Prostate gland (tissue), 2 donors: ENCODE data around the gene ZNF70. TPM values are rescaled to one million over a fixed set of nuclear protein-coding genes. Genes with fewer than 3 reads are reported as not detected.

Experiments used
- DNase-seq: peaks from one replicate; pipeline ENCODE4 v3.0.0-alpha.2; 2019; ENCODE audit warnings: low spot score
- H3K27ac ChIP-seq, 2 donors: fragments of 200-600 bp; sonication (generic); 2 replicates each; pipeline ENCODE4 v1.5.1; 2017 to 2019
- H3K27me3 ChIP-seq: fragments of 200-600 bp; sonication (generic); replicated peaks from 2 replicates; pipeline ENCODE4 v1.5.1; 2019; ENCODE audit not compliant: insufficient read depth
- H3K36me3 ChIP-seq, 2 donors: fragments of 200-600 bp; sonication (generic); 1 replicate in 1 of 2; 2 replicates in 1 of 2; pipeline versions ENCODE4 v1.5.1 to v1.8.1; 2017 to 2019
- H3K4me1 ChIP-seq: fragments of 200-600 bp; sonication (generic); replicated peaks from 2 replicates; pipeline ENCODE4 v1.5.1; 2019
- H3K4me3 ChIP-seq, 2 donors: fragments of 200-600 bp; sonication (generic); 2 replicates each; pipeline ENCODE4 v1.5.1; 2017 to 2019
- H3K9me3 ChIP-seq: fragments of 200-600 bp; sonication (generic); 2 replicates; pipeline ENCODE4 v1.5.1; 2017
- CTCF ChIP-seq, 4 experiments: fragments of 200-600 bp in 2 of 4; fragments of 450-650 bp in 2 of 4; sonication (generic) in 2 of 4; IDR thresholded peaks; 1 replicate in 3 of 4; 2 replicates in 1 of 4; pipeline ENCODE4 v1.5.1; 2016 to 2019; ENCODE audit warnings: antibody characterized with exemption in 4 of 4, mild to moderate bottlenecking in 2 of 4, moderate library complexity in 2 of 4
- POLR2A ChIP-seq: fragments of 450-650 bp; IDR thresholded peaks from one replicate; pipeline ENCODE4 v1.6.1; 2016; ENCODE audit warnings: antibody characterized with exemption, mild to moderate bottlenecking
- POLR2AphosphoS5 ChIP-seq: sonication (generic); formaldehyde crosslinking; IDR thresholded peaks from one replicate; pipeline ENCODE4 v1.6.1; 2017; ENCODE audit warnings: antibody characterized with exemption
- WGBS: methylation state at CpG from one replicate; pipeline ENCODE4 v1.1.5; 2018; 5-methylcytosine and 5-hydroxymethylcytosine counted together
- intact Hi-C: fragments of 100-400 bp; cut with DNase I; formaldehyde crosslinking; loops from one replicate; pipeline ENCODE4 v1.14.2; 2022
- total RNA-seq, 2 donors: library from RNA; depleted of rRNA; stranded (reverse); fragments of >200 nt; gene quantifications; one replicate each; pipeline ENCODE4 v1.1.0, GENCODE V29; 2016

Gene ZNF70
- total RNA-seq, 2 donors from 2014 or later = 5.2 to 8.1 TPM

GRCh38 chr22:23772315-23772648 is 21.4 kb upstream of the ZNF70 start:
- intact Hi-C loops = no loop called here
- whole genome bisulfite sequencing = 17% methylated on average over 4 of the region's 6 CpGs
- DNase-seq = no peak
- H3K9me3 ChIP-seq = no peaks in the 10 kb centered on the region
- peaks cover 4% of the 10 kb centered on the region for H3K4me1 ChIP-seq
- TF ChIP-seq POLR2A = no peak
- no peak for TF ChIP-seq POLR2AphosphoS5
- H3K27me3 ChIP-seq = no peaks in the 10 kb centered on the region
- H3K27ac ChIP-seq = peak overlapping the region; percentile 31 to 62
- no peaks in the 10 kb centered on the region for H3K36me3 ChIP-seq
- peak overlapping the region; percentile 39 to 48 for H3K4me3 ChIP-seq

GRCh38 chr22:23769321-23769965 is 18.5 kb upstream of the ZNF70 start:
- peaks cover 6% of the 10 kb centered on the region for H3K4me1 ChIP-seq
- H3K9me3 ChIP-seq = no peaks in the 10 kb centered on the region
- DNase-seq = no peak
- H3K27me3 ChIP-seq = no peaks in the 10 kb centered on the region
- intact Hi-C loops = loop anchor here (5.0 kb wide), 1 partner anchor 227 kb away; no protein-coding TSS in a partner anchor
- TF ChIP-seq CTCF (IDR thresholded peaks at IDR 0.05) = no peak
- no peak overlapping the region for H3K4me3 ChIP-seq
- H3K27ac ChIP-seq = no peak overlapping the region
- no peaks in the 10 kb centered on the region for H3K36me3 ChIP-seq
- 68% methylated on average over 6 of the region's 6 CpGs for WGBS

DNA sequence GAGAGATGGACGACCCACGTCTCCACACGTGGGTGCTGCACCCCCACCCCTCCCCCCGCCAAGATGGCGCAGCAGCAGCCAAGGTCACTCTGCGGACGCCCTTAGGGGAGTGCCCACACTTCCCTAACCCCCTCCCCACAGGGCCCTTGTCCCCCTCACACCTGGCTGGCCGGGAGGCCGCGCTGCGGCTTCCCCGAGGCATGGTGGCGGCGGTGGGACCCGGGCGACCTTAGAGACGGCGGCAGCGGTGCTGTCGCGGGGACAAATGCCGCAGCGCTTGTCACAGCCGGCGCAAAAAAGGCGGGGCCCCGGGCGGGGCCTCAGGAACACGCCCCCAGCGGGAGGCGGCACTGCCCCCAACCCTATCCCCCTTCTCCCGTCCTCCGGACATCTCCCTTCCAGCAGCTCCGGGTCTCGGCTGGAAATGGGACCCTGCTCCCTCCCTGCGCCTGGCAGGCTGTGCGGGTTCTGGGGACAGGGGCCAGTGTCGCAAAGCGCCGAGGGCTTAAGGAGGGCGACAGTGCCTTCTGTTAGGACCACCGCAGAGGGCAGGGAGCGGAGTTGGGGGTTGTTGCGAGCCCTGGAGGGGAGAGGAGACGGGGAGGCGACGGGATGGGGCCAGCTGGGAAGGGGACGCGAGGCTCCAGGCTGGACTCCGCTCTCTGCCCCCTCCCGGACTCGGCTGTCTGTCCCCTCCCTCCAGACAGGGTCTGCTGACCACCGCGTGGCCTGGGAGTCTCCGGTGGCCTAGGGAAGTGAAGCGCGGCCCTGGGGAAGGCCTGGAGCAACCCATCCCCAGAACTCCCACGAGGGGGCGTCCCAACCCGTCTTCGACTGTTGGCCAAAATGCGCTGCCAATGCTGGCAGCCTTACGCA is 17.0 kb upstream of the ZNF70 start, which contains the start of gene CHCHD10:
CHCHD10 (minus strand) TSS at position 300 of the 876 bp plus-strand sequence; CDS start at position 202, 98 bp downstream.
- intact Hi-C loops = loop anchor here (2.0 to 5.0 kb wide), 2 partner anchors 73 to 226 kb away; no protein-coding TSS in a partner anchor
- peaks cover 6% of the 10 kb centered on the region for H3K4me1 ChIP-seq
- peak within 1 kb of the TSS; percentile 54 to 59 for H3K4me3 ChIP-seq
- TF ChIP-seq POLR2AphosphoS5 (peak; percentile 57), CTCF (IDR thresholded peaks at IDR 0.05) (peak; percentile 64 to 86 (median 78)), POLR2A (peak; percentile 83)
- peak; percentile 81 for DNase-seq
- 0% methylated on average over 50 of the region's 63 CpGs for WGBS
- no peaks in the 10 kb centered on the region for H3K36me3 ChIP-seq
- H3K9me3 ChIP-seq = no peaks in the 10 kb centered on the region
- peak within 1 kb of the TSS; percentile 78 to 84 for H3K27ac ChIP-seq
- H3K27me3 ChIP-seq = no peaks in the 10 kb centered on the region

- Histone ChIP-seq H3K4me3 (peak overlapping the region; percentile 54 to 59), H3K9me3 (no peaks in the 10 kb centered on the region), H3K27ac (peak overlapping the region; percentile 78 to 84), H3K36me3 (no peaks in the 10 kb centered on the region), H3K27me3 (no peaks in the 10 kb centered on the region), H3K4me1 (peaks cover 4% of the 10 kb centered on the region)
- intact Hi-C loops = loop anchor here (2.0 to 5.0 kb wide), 2 partner anchors 74 to 225 kb away; no protein-coding TSS in a partner anchor
- 30% methylated on average over 5 of the region's 27 CpGs for WGBS
- no peak for DNase-seq
- TF ChIP-seq POLR2AphosphoS5 (no peak), POLR2A (no peak), CTCF (IDR thresholded peaks at IDR 0.05) (no peak)
Measured at GRCh38 chr22:23767303-23767672, 16.4 kb upstream of the ZNF70 start.
